GM19328 (cell line): Measurements from ENCODE around the gene NRP2.

Experiments
- ATAC-seq: cut with Tn5 transposase; IDR thresholded peaks from one replicate; pipeline ENCODE4 v1.9.1; 2021; ENCODE audit warnings: mild to moderate bottlenecking, moderate library complexity; ENCODE audit not compliant: unreplicated experiment

Gene NRP2

GRCh38 chr2:205686056-205686782 is 3.9 kb downstream of the NRP2 start:
- ATAC-seq, result no peak

GRCh38 chr2:205686783-205687640 is 4.7 kb downstream of the NRP2 start:
- no peak for ATAC-seq

GRCh38 chr2:205687641-205687956 is 5.3 kb downstream of the NRP2 start:
- no peak for ATAC-seq

- ATAC-seq, result no peak
Observed at GRCh38 chr2:205688417-205689200, 6.3 kb downstream of the NRP2 start.

GRCh38 chr2:205689820-205690219 is 7.5 kb downstream of the NRP2 start:
- no peak for ATAC-seq

GRCh38 chr2:205692104-205692503 is 9.8 kb downstream of the NRP2 start:
- no peak for ATAC-seq

- no peak for ATAC-seq
Observed at GRCh38 chr2:205694256-205694655, 12.0 kb downstream of the NRP2 start.

- ATAC-seq, result no peak
Observed at GRCh38 chr2:205695460-205695991, 13.2 kb downstream of the NRP2 start.

GRCh38 chr2:205696331-205696926 is 14.1 kb downstream of the NRP2 start:
- ATAC-seq, result no peak

- no peak for ATAC-seq
Observed at GRCh38 chr2:205696927-205697441, 14.7 kb downstream of the NRP2 start.

- no peak for ATAC-seq
Observed at GRCh38 chr2:205698286-205699268, 16.3 kb downstream of the NRP2 start.

- no peak for ATAC-seq
Observed at GRCh38 chr2:205699515-205700289, 17.4 kb downstream of the NRP2 start.

GRCh38 chr2:205700331-205701132 is 18.2 kb downstream of the NRP2 start:
- ATAC-seq, result peak; percentile 70

- ATAC-seq, result no peak
Observed at GRCh38 chr2:205701509-205701908, 19.2 kb downstream of the NRP2 start.

GRCh38 chr2:205702576-205702975 is 20.3 kb downstream of the NRP2 start:
- no peak for ATAC-seq

GRCh38 chr2:205703471-205704126 is 21.3 kb downstream of the NRP2 start:
- ATAC-seq, result no peak

GRCh38 chr2:205704127-205704741 is 21.9 kb downstream of the NRP2 start:
- no peak for ATAC-seq
